OCI-LY3 (cell line): Measurements from ENCODE around the gene NUMA1.

Source experiments
- H2AFZ ChIP-seq: fragments of 200-600, 300-600 bp; shearing (Covaris generic); 2 replicates; pipeline ENCODE4 v1.6.0; 2014; ENCODE audit warnings: antibody characterized with exemption, low read depth, low read length
- H3K27ac ChIP-seq: fragments of 200-600, 300-600 bp; sonication (generic); 2 replicates; pipeline ENCODE4 v1.5.1; 2014; ENCODE audit warnings: mild to moderate bottlenecking, low read length, moderate library complexity, mixed read lengths
- H3K27me3 ChIP-seq: fragments of 200-600, 300-600 bp; sonication (generic); 2 replicates; pipeline ENCODE4 v1.6.1; 2014; ENCODE audit warnings: low read depth, low read length, mixed read lengths
- H3K36me3 ChIP-seq: fragments of 200-600, 300-600 bp; sonication (generic); replicated peaks from 2 replicates; pipeline ENCODE3; 2014; ENCODE audit warnings: low read depth, low read length, mixed read lengths
- H3K4me1 ChIP-seq: fragments of 300-600, 200-600 bp; sonication (generic); 2 replicates; pipeline ENCODE4 v1.6.1; 2014; ENCODE audit warnings: low read length, mixed read lengths
- H3K4me2 ChIP-seq: fragments of 200-600, 300-600 bp; sonication (generic); 2 replicates; pipeline ENCODE4 v1.6.1; 2014; ENCODE audit warnings: low read length, mixed read lengths
- H3K4me3 ChIP-seq: fragments of 300-600, 200-600 bp; sonication (generic); 2 replicates; pipeline ENCODE4 v1.5.1; 2014; ENCODE audit warnings: antibody characterized with exemption, mild to moderate bottlenecking, low read length, moderate library complexity
- H3K79me2 ChIP-seq: fragments of 300-600, 200-600 bp; shearing (Covaris generic); 2 replicates; pipeline ENCODE4 v1.6.1; 2014; ENCODE audit warnings: mild to moderate bottlenecking, low read length, mixed read lengths
- H3K9ac ChIP-seq: fragments of 300-600, 200-600 bp; shearing (Covaris generic); 2 replicates; pipeline ENCODE4 v1.6.0; 2014; ENCODE audit warnings: mild to moderate bottlenecking, low read length, moderate library complexity
- H3K9me3 ChIP-seq: fragments of 200-600, 300-600 bp; shearing (Covaris generic); 2 replicates; pipeline ENCODE4 v1.6.1; 2014; ENCODE audit warnings: low read length, mixed read lengths; ENCODE audit not compliant: insufficient read depth
- H4K20me1 ChIP-seq: fragments of 200-600, 300-600 bp; sonication (generic); 2 replicates; pipeline ENCODE4 v1.6.1; 2016; ENCODE audit warnings: low read length, mixed read lengths; ENCODE audit not compliant: insufficient read depth
- CTCF ChIP-seq: fragments of 200-600, 300-600 bp; sonication (generic); IDR thresholded peaks from 2 replicates; pipeline ENCODE4 v1.5.1; 2014; ENCODE audit warnings: antibody characterized with exemption, low read length, low read depth
- EZH2phosphoT487 ChIP-seq: fragments of 200-600 bp; shearing (Covaris generic); IDR thresholded peaks from 2 replicates; pipeline ENCODE4 v1.6.1; 2018; ENCODE audit warnings: antibody characterized with exemption, mixed run types, low read depth

Gene NUMA1

GRCh38 chr11:72081821-72082453, 1.6 kb upstream of the NUMA1 start:
- no peak for TF ChIP-seq CTCF
- no peak for TF ChIP-seq EZH2phosphoT487
- peak overlapping the region; percentile 86; the same call in 1 of the 2 replicates for H3K4me2 ChIP-seq
- no peak overlapping the region for H3K4me3 ChIP-seq
- no peak overlapping the region for H3K27ac ChIP-seq
- no peaks in the 10 kb centered on the region for H3K36me3 ChIP-seq
- H3K79me2 ChIP-seq, result peaks cover 31% of the 10 kb centered on the region
- no peak overlapping the region for H3K9ac ChIP-seq
- H4K20me1 ChIP-seq, result no peaks in the 10 kb centered on the region
- no peaks in the 10 kb centered on the region for H3K9me3 ChIP-seq
- no peaks in the 10 kb centered on the region for H3K27me3 ChIP-seq
- H3K4me1 ChIP-seq, result peaks cover 29% of the 10 kb centered on the region
- H2AFZ ChIP-seq, result no peak overlapping the region

GRCh38 chr11:72081184-72081644, 872 bp upstream of the NUMA1 start:
- Histone ChIP-seq H3K4me3 (peak overlapping the region; percentile 86), H3K36me3 (no peaks in the 10 kb centered on the region), H4K20me1 (no peaks in the 10 kb centered on the region), H3K27ac (peak overlapping the region; percentile 39; the same call in 1 of the 2 replicates), H2AFZ (peak overlapping the region; percentile 93), H3K4me2 (peak overlapping the region; percentile 86), H3K4me1 (peaks cover 30% of the 10 kb centered on the region), H3K79me2 (peaks cover 38% of the 10 kb centered on the region), H3K27me3 (no peaks in the 10 kb centered on the region), H3K9me3 (no peaks in the 10 kb centered on the region), H3K9ac (peak overlapping the region; percentile 76)
- TF ChIP-seq CTCF, result no peak
- TF ChIP-seq EZH2phosphoT487, result no peak

GRCh38 chr11:72079819-72080325, 470 bp downstream of the NUMA1 start:
- Histone ChIP-seq H3K27me3 (no peaks in the 10 kb centered on the region), H3K4me1 (peaks cover 33% of the 10 kb centered on the region), H4K20me1 (no peaks in the 10 kb centered on the region), H2AFZ (peak overlapping the region; percentile 24; the same call in 1 of the 2 replicates), H3K9ac (peak overlapping the region; percentile 76), H3K27ac (peak overlapping the region; percentile 69), H3K4me3 (peak overlapping the region; percentile 79), H3K79me2 (peaks cover 51% of the 10 kb centered on the region), H3K9me3 (no peaks in the 10 kb centered on the region), H3K36me3 (peaks cover 7% of the 10 kb centered on the region), H3K4me2 (peak overlapping the region; percentile 60)
- TF ChIP-seq EZH2phosphoT487, result no peak
- TF ChIP-seq CTCF, result no peak

- Histone ChIP-seq H3K27ac (no peak overlapping the region), H3K9me3 (no peaks in the 10 kb centered on the region), H3K4me1 (peaks cover 33% of the 10 kb centered on the region), H3K4me2 (peak overlapping the region; percentile 60), H4K20me1 (no peaks in the 10 kb centered on the region), H3K4me3 (peak overlapping the region; percentile 79), H3K27me3 (no peaks in the 10 kb centered on the region), H3K79me2 (peaks cover 62% of the 10 kb centered on the region), H3K9ac (no peak overlapping the region), H2AFZ (no peak overlapping the region), H3K36me3 (peaks cover 7% of the 10 kb centered on the region)
- TF ChIP-seq EZH2phosphoT487 (no peak), CTCF (no peak)
These were observed 1.9 kb downstream of the NUMA1 start for GRCh38 chr11:72078477-72078876.
